NCI-H446 (cell line): ENCODE measurements around the gene RGS14.
"Not testable (repeated sequence)": the region's sequence is repeated elsewhere in the genome, so short reads cannot be mapped to it uniquely, and the experiment has no call there.

ENCODE experiments used
- DNase-seq, 2 experiments: peaks; one replicate each; lab custom pipeline; 2025; lab: John Stamatoyannopoulos, UW

RGS14 gene

DNA sequence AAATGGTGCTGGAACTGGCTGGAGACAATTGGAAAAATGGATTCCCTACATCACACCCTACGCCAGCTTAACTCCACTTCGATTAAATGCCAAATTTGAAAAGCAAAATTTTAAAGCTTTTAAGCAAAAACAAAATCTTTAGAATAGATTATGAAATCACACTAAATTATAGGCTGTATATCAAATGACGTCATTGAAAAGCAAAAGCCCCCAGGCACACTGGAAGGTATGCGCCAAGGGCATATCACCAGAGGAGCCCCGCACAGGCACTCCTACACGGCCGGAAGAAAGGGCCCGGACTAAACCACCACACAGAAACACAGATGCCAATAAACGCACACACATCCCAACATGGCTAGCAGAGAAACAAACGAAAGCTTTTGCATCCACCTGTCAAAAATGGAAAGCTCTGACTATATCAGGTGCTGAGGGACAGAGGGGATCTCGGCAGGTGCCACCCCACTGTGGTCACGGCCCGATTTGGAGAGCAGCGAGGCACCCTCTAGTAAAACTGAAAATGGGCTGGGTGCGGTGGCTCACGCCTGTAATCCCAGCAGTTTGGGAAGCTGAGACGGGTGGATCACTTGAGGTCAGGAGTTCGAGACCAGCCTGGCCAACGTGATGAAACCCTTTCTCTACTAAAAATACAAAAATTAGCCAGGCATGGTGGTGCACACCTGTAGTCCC lies 29.0 kb upstream of the RGS14 start:
- no peak for DNase-seq

DNA sequence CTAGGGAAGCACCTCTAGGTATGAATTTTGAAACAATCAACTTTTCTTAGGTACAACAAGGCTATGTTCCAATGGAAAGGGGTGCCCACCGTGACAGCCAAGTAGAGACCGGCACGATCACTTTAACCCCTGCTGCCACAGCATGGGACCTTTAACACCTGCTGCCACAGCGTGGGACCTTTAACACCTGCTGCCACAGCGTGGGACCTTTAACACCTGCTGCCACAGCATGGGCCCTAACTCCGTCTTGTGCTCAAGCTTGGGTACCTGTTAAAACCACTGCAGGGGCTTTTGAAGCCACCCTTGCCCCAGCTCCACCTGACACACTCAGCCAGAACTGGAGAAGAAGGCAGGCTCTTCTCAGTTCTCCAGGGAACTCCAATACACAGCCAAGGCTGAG lies 27.8 kb upstream of the RGS14 start:
- no peak for DNase-seq

DNA sequence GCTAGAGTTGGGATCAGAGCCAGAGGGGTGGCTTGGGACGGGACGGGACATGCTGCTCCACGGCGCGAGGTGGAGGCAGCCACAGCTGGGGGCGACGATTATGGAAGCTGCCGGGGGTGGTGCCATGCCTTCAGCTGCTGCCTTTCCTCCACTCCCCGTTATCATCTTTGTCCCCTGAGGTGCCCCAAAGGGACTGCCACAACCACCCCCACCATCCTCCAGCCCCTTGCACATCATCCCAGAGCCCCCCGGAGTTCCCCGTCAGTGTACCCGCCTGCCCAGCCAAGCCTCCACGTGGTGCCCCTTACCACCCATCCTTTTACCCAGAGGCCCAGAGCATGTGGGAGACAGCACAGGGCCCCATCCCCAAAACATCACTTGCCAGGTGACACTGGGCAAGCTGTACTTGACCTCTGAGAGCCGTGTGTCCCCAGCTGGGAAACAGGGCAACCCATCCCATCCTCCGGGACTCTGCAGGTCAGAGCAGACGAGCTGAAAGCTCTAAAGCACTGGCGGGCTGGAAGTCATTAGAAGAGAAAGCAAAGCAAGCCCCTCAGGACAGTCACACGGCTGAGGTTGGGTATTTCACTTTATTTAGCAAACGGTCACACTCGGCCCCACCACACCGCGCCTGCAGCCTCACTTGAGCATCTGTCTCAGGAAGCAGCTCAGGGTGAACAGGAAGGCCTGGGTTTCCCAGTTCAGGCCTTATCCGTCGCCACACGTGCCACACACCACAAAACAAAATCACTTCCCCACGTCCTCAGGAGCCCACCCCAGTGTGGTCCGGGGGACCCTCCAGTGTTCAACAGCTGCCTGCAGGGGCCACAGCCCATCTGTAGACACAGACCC lies 26.5 kb upstream of the RGS14 start:
- no peak for DNase-seq

DNA sequence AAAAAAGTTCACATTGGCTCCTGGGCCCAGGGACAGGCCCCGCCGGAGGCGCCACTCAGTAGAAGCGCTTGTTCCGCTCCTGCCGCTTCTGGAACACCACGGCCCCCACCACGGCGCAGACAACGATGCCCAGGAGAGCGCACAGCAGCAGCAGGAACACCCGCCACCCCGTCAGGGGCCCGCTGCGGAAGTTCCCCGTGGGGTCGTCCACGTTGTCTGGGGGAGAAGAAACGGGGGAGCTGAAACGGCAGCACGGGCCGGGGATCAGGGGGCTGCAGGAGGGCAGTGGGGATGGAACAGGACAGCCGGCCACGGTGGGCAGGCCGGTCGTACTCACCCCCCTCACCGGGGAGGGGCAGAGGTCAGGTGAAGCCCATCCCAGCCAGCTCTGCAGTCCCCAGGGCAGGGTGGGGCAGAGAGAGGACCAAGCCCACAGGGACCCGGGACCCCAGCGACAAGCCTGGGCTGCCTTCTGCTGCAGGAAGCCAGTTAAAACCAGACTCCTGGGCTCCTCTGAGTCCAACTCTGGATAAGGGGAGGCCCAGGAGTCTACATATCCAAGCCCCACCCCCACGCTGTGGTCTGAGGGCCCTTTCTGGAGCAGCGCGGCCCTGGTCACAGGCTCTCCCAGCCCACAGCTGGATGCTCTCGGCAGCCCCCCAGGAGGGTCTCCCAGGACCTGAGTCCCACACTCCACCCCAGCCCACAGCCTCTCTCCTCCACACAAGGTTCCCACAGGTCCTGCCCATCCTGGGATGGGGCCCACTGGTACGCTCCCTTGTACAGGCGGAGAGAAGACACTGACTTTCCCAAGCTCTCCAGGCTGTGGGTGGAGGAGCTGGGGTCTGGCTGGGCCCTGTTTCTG lies 25.5 kb upstream of the RGS14 start:
- no peak for DNase-seq

DNA sequence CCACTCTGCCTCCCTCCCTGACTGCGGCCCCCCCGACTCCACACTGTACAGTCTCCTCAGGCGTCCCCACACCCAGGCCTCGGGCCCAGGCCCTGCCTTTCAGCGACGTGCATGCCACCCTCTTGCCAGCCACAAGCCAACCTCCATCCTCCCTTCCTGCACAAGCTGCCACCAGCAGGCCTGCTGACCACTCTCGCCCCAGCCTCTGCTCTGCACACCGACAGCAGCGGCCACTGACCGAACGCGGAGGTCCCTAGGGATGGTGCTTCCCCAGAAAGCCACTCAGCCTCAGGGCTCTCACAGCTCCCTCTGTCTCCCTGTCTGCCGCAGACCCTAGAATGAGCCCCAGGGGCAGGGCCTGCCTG lies 24.8 kb upstream of the RGS14 start:
- no peak for DNase-seq

DNA sequence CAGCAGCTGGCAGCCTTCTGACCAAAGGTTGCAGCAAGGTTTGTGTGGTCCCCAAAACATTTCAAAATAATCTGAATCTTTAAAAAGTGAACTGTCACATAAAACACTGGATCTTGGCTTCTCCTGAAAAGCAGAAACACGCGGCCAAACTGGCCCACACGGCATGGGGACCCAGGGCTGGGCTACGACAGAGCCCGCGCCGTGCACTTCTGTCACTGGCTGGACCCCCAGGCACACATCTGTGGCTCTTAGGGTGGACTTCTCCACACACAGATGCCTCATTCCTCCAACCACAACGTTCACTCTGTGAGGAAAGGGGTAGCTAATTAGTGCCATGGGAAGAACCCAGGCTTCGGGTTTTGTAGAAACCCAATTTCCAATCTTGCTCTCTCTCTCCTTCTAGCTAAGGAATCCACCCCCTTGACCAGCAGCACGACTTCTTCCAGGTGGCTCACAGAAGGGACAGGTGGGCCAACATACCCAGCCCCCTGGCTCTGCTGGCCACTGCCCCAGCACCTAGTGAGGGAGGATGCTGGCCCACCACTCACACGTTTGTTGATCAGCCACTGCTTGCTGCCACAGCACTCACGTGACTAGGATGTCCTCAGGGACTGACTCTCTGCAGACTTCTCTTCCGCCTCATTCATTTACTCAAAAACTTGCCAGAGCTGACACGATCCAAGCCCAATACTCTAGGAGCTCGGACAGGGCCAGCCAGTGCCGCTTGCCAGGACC lies 24.1 kb upstream of the RGS14 start:
- DNase-seq: no peak

DNA sequence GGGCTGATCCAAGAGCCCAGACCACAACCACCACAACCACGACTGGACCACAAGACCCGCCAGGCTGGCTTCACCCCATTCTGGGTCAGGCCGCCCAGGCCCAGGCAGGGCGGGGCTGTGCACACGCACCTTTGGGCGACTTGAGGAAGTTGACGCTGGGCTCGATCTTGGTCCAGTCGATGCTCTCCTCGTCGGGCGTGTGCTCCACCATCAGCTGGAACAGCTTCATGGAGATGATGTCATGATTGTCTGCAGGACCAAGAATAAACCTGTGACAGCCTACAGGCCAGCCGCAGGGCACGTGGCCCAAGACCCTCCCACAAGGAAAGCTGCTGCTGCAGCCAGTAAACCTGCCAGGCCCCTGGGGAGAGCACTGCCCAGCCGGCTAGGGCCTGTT lies 23.6 kb upstream of the RGS14 start:
- DNase-seq: no peak

DNA sequence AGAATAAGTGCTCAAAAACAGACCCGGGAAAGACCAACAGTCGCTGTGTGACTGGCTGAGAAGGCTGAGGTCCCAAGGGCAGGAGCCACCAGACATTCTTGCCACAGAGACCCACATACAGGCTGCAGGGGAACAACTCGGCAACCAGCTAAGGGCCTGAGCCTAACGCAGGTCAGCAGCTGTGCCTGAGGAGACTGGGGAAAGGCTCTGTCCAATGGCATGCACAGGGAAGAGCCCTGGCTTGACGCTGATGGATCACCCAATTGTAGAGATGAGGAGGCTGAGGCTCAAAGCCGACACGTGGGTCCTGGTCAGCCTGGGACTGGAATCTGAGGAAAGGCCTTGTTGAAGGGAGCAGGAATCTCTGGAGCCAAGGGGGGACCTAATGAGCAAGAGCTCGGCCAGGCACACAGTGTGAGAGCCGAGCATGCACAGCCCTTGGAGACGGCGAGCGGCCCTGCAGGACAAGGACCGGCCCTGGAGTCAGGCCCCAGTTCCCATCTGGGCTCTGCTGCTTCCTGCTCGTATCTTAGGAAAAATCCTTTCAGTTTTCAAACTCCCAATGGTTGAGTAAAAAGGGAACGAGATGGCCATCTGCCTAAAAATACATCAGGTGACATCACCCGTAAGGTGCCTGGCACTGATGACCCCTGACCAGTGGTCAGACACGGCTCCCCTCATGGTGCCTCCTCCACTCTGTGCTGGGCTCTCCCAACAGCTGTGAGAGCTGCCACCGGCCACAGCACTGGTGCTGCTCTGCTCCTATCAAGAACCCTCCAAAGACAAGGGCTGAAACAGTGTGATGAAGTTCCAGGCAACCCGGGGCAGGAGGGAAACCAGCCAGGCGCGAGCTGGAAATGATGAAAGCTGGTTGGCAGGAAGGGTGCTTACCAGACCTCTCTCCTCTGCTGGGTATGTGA lies 22.7 kb upstream of the RGS14 start:
- DNase-seq: no peak

DNA sequence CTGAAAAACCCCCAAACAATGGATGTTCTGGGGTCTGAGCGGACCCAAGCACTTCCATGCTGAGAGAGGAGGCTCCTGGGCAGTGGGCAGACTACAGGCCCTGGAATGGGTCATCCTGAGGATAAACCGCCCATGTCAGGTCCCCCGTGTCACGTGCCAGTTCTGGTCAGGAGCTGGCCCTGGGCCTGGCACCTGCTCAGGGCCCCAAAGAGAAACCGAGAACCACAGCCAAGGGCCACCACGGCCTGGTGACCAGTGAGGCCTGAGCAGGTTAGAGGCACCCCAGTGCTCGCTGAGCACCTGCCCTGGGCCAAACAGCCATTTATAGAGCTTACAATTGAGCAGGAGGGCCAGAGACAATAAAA lies 22.0 kb upstream of the RGS14 start:
- DNase-seq: no peak

DNA sequence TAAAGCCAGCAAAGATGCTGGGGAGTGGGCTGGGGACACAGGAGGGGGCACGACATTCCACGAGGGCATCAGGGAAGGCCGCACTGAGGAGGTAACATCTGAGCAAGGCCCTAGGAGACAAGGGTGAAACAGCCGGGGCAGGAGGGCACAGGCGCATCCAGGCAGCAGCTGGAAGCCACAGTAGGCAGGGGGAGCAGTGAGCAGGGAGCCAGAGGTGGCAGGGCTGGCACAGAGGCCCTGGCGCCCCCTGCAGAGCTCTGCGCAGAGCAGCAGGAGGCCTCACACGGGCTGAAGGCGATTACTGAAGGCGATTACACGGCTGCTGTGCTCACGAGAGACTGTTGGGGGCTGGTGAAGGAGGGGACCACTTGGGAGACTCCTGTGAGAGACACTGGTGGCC lies 21.6 kb upstream of the RGS14 start:
- DNase-seq: no peak

DNA sequence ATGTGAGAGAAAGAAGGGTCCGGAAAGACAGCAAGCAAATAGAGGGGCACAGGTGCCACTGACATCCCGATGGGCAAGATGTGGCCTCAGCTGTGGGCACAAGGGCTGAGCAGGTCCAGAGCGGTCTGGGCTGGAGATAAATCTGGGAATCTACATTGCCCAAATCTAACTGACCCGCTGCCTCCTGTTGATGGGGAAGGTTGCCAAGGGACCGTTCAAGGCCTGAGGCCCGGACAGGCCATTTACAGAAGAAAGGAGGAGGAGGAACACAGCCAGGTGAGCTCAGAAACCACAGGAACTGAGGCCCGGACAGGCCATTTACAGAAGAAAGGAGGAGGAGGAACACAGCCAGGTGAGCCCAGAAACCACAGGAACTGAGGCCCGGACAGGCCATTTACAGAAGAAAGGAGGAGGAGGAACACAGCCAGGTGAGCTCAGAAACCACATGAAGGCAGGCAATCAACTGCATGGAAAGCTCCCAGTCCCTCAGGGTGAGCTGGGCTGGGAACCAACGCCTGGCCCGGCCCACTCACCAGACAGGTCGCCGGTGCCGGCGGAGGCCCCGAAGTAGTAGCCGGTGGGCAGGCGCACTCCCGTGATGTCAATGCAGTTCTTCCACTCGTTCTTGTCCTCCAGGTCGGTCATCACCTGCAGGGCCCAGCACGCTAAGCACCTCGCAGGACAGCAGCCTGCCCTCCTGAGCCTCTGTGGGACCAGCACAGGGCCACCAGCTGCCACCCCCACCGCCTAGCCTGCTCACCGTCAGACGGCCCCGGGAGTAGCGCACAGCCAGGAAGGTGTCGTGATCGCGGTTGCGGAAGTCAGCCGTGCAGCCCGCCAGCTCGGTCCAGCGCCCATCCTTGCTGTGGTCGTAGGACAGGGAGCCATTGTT lies 20.9 kb upstream of the RGS14 start:
- DNase-seq: no peak

DNA sequence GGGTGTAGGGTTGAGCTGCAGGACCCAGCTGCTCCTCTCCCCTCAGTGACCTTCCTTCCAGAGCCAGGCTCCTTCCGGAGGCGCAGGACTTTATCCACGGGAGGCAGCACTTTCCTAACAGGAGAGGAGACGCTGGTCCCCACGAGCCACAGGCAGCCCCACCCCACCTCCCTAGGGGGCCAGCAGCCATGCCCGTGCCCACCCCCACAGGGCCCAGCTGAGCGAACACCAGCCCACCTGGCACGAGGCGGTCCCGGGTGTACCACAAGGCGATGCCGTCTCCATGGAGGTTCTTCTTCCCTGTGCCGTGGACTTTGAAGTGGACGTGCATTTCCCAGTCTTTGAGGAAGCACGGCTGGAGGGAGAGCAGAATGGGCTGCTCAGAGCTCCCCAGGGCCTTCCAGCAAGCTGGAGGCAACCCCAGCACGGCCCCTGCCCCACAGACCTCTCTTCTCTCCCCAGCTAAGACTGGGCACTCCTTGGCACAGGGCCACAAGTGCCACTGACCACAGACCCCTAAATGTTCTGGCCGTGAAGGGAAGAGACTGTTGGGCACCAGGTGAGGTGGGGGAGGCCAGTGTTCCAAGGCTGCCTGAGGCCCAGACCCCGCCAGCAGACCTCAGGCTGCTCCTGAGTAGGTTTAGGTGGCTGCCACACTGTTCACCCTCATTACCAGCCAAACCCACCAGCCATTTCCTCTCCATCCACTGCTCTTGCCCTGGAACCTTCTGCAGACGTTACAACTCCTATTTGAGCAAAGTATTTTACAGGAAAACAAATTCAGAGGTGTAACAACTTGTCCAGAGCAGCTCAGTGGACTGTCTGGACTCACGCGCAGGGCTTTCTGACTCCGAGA lies 19.2 kb upstream of the RGS14 start:
- DNase-seq: no peak

DNA sequence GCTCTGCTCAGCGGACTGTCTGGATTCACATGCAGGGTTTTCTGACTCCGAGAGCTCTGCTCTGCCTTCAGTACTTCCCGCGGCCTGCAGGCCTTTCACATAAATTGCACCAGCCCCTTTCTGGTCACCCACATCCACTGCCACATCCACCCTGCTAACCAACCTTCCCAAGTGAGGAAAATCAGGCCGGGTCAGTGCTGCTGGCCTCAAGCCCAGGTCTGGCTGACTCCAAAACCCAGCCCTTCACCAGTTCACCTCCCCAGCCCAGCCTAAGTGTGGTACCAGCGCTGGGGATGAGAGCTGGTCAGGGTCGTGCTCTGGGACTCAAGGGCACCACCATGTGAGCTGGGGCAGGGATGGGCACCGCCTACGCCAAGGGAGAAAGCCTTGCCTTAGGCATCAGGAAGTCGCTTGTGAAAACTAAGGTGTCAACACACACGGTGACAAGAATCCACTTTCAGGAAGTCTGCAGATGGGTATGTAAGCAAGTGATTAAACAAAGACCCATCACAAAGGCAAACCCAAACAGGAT lies 18.6 kb upstream of the RGS14 start:
- DNase-seq: no peak

DNA sequence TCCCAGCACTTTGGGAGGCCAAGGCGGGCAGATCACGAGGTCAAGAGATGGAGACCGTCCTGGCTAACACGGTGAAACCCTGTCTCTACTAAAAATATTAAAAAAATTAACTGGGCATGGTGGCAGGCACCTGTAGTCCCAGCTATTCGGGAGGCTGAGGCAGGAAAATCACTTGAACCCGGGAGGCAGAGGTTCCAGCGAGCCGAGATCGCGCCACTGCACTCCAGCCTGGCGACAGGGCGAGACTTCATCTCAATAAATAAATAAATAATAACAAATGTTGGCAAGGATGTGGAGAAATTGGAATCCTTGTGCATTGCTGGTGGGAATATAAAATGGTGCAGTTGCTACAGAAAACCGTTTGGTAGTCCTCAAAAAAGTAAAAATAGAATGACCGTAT lies 14.7 kb upstream of the RGS14 start:
- not testable (repeated sequence) for DNase-seq

DNA sequence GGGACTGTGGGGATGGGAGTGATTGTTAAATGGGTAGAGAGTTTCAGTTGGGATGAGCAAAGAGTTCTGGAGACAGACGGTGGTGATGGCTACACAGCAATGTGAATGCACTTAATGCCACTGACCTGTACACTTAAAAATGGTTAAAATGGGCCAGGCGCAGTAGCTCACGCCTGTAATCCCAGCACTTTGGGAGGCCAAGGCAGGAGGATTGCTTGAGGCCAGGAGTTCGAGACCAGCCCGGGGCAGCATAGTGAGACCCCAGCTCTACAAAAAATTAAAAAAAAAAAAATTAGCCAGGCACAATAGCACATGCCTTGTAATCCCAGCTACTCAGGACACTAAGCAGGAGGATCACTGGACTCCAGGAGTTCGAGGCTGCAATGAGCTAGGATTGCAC lies 13.9 kb upstream of the RGS14 start:
- no peak for DNase-seq

DNA sequence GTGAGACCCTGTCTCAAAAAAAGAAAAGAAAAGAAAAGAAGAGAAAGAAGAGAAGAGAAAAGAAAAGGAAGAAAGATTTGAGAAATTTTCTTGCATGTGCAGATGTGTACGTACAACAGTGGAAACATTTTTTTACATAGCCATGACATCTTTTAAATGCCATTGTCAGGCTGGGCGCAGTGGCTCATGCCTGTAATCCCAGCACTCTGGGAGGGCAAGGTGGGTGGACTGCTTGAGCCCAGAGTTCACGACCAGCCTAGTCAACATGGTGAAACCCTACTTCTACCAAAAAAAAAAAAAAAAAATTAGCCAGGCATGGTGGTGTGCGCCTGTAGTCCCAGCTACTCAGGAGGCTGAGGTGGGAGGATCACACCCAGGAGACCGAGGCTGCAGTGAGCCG lies 12.8 kb upstream of the RGS14 start:
- no peak for DNase-seq

DNA sequence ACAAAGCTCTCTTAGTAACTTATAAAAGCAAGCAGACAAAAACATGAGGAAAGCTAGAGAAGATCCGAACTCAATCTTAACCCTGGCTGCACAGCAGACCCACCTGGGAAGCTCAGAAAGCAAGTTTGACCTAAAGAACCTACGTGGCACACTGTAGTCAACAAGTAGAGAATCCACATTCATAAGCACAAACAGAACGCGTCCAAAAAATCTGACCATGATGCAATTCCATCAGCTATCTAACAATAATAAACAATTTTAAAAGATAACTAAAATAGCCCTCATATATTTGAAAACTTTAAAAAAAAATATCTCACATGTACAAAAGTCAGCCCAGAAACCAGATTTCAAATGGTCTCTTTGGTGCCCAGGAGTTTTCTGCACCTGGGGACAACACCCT lies 10.9 kb upstream of the RGS14 start:
- DNase-seq: no peak

DNA sequence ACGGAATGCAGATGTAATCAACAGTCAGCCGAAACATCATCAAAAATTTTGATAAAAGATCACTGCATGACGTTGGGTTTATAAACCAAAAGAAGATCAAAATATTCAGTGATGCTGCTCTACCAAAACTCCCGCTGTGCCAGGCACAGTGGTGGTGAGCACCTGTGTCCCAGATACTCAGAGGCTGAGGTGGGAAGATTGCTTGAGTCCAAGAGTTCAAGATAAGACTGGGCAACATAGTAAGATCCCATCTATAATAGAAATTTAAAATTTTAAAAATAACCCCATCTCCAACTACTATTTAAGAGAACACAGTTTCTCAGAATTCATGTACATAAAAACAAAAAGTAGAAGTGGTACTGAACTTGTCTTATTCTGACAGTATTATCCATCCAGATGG lies 10.0 kb upstream of the RGS14 start:
- no peak for DNase-seq

DNA sequence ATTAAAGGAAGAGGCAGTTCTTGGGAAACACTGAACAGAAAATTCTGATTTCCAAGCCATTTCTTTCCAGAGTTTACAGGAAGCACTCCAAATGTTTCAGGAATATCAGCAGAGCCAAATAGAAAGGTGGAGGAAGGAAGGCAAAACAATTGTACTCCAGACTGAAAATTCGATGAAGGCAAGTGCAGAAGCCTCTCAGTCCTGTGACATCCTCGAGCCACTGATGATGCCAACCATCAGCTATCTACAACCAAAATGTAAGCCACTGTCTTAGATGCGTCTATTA lies 8.4 kb upstream of the RGS14 start:
- no peak for DNase-seq
